NCI-H345 treated with DMSO at 0.1 percent for 48 hours (cell line): Measurements from ENCODE around the gene CBS.
"Not testable (repeated sequence)": the region's sequence is repeated elsewhere in the genome, so short reads cannot be mapped to it uniquely, and the experiment has no call there.

Experiments used
- DNase-seq: peaks from one replicate; lab custom pipeline; 2025; ENCODE audit not compliant: unreplicated experiment; lab: John Stamatoyannopoulos, UW

CBS gene

GRCh38 chr21:43027846-43028731, 47.5 kb downstream of the CBS start:
- no peak for DNase-seq

- no peak for DNase-seq
Observed at GRCh38 chr21:43025636-43026180, 49.9 kb downstream of the CBS start.

- no peak for DNase-seq
Observed at GRCh38 chr21:43024439-43025136, 51.0 kb downstream of the CBS start.

- DNase-seq: no peak
Observed at GRCh38 chr21:43023175-43023574, 52.5 kb downstream of the CBS start.

- DNase-seq: no peak
Observed at GRCh38 chr21:43021756-43022600, 53.7 kb downstream of the CBS start.

- DNase-seq: no peak
Observed at GRCh38 chr21:43021191-43021590, 54.4 kb downstream of the CBS start.

- DNase-seq: no peak
Observed at GRCh38 chr21:43020771-43021170, 54.9 kb downstream of the CBS start.

- DNase-seq: no peak
Observed at GRCh38 chr21:43020177-43020576, 55.5 kb downstream of the CBS start.

GRCh38 chr21:43018519-43018918, 57.1 kb downstream of the CBS start:
- DNase-seq: no peak

- no peak for DNase-seq
Observed at GRCh38 chr21:43016728-43017127, 58.9 kb downstream of the CBS start.

GRCh38 chr21:43015906-43016540, 59.6 kb downstream of the CBS start:
- no peak for DNase-seq

GRCh38 chr21:43012596-43012995, 63.0 kb downstream of the CBS start:
- no peak for DNase-seq

GRCh38 chr21:43006874-43007208, 68.8 kb downstream of the CBS start:
- no peak for DNase-seq

- DNase-seq: not testable (repeated sequence)
Observed at GRCh38 chr21:43006051-43006873, 69.4 kb downstream of the CBS start.

- DNase-seq: no peak
Observed at GRCh38 chr21:43005635-43006034, 70.0 kb downstream of the CBS start.

GRCh38 chr21:43004926-43005325, 70.7 kb downstream of the CBS start:
- no peak for DNase-seq
